HCT116 (cell line): ENCODE data around the gene TRIM14. TPM values are rescaled to one million over a fixed set of nuclear protein-coding genes. Genes with fewer than 3 reads are reported as not detected.

Experiments
- ATAC-seq: fragments of 200-7000 bp; cut with Tn5 transposase; 2 replicates; pipeline ENCODE4 v1.9.1; 2020; ENCODE audit warnings: mild to moderate bottlenecking, moderate library complexity
- BruUV-seq: library from RNA; stranded (reverse); fragments of 400-500 nt; replicated peaks from 2 replicates; lab custom pipeline; 2021; lab: Mats Ljungman, UMichigan
- CTCF ChIA-PET: fragments of 300-600 bp; sonication (Branson Sonifier 250); formaldehyde crosslinking; loops from one replicate; lab custom pipeline; 2021; ENCODE audit warnings: antibody characterized with exemption; lab: Charles Lee
- POLR2A ChIA-PET: fragments of 300-600, 350-600 bp; sonication (Branson Sonifier 250); formaldehyde crosslinking; loops from one replicate; lab custom pipeline; 2021; ENCODE audit warnings: antibody characterized with exemption; lab: Charles Lee
- RAD21 ChIA-PET, 2 experiments: fragments of 300-600 bp; sonication (Branson Sonifier 250); formaldehyde crosslinking; loops; one replicate each; lab custom pipeline; 2023; ENCODE audit warnings: low total read pairs in 2 of 2; ENCODE audit not compliant: uncharacterized antibody in 2 of 2, unreplicated experiment in 2 of 2, low non-redundant PET in 1 of 2; lab: Charles Lee
- DNase-seq: peaks from one replicate; pipeline ENCODE4 v3.0.0-alpha.2; 2010; ENCODE audit warnings: low read depth, low spot score
- H2AFZ ChIP-seq: fragments of 200-600 bp; shearing (Covaris generic), sonication (generic); 2 replicates; pipeline ENCODE4 v1.6.1; 2017; ENCODE audit warnings: low read depth, mixed run types, mixed read lengths, antibody characterized with exemption, low read length; ENCODE audit not compliant: poor library complexity, severe bottlenecking
- H3K27ac ChIP-seq: 2 replicates; pipeline ENCODE4 v1.5.1; 2012; ENCODE audit warnings: low read depth, low read length
- H3K27me3 ChIP-seq: fragments of 200-600 bp; sonication (generic); 2 replicates; pipeline ENCODE4 v1.6.1; 2016; ENCODE audit warnings: mixed run types, low read length, mixed read lengths; ENCODE audit not compliant: insufficient read depth
- H3K36me3 ChIP-seq, 2 experiments: fragments of 200-500 bp in 1 of 2; fragments of 200-600 bp in 1 of 2; sonication (Bioruptor generic) in 1 of 2; sonication (generic) in 1 of 2; 2 replicates each; pipeline versions ENCODE4 v1.5.1 to v1.6.1; 2014 to 2016; ENCODE audit warnings: low read length in 2 of 2, inconsistent platforms in 1 of 2, mixed read lengths in 1 of 2, mixed run types in 1 of 2; ENCODE audit not compliant: insufficient read depth in 2 of 2, control insufficient read depth in 1 of 2
- H3K4me1 ChIP-seq, 2 experiments: fragments of 200-600 bp in 1 of 2; sonication (generic) in 1 of 2; 2 replicates each; pipeline versions ENCODE4 v1.5.1 to v1.6.1; 2012 to 2017; ENCODE audit warnings: low read length in 2 of 2, inconsistent platforms in 1 of 2, mild to moderate bottlenecking in 1 of 2, mixed read lengths in 1 of 2, mixed run types in 1 of 2, moderate library complexity in 1 of 2; ENCODE audit not compliant: insufficient read depth in 2 of 2, control insufficient read depth in 1 of 2
- H3K4me2 ChIP-seq: fragments of 200-600 bp; sonication (generic); 2 replicates; pipeline ENCODE4 v1.6.1; 2017; ENCODE audit warnings: mixed run types, low read length, mixed read lengths
- H3K4me3 ChIP-seq, 2 experiments: fragments of 200-600 bp in 1 of 2; sonication (generic) in 1 of 2; replicated peaks in 1 of 2; 2 replicates each; pipeline ENCODE4 v1.5.1; 2011 to 2016; ENCODE audit warnings: low read length in 2 of 2, control low read depth in 1 of 2, low read depth in 1 of 2, mild to moderate bottlenecking in 1 of 2, mixed read lengths in 1 of 2, mixed run types in 1 of 2
- H3K79me2 ChIP-seq: fragments of 200-600 bp; sonication (generic); 2 replicates; pipeline ENCODE4 v1.6.1; 2017; ENCODE audit warnings: mild to moderate bottlenecking, mixed run types, low read length, moderate library complexity, mixed read lengths; ENCODE audit not compliant: insufficient read depth
- H3K9ac ChIP-seq: fragments of 200-600 bp; sonication (generic); 2 replicates; pipeline ENCODE4 v1.6.1; 2016; ENCODE audit warnings: low read length, mixed read lengths
- H3K9me2 ChIP-seq: fragments of 200-600 bp; sonication (generic), shearing (Covaris generic); 2 replicates; pipeline ENCODE4 v1.6.1; 2017; ENCODE audit warnings: mixed run types, mild to moderate bottlenecking, moderate library complexity; ENCODE audit not compliant: insufficient read depth
- H3K9me3 ChIP-seq, 2 experiments: fragments of 200-500 bp in 1 of 2; fragments of 200-600 bp in 1 of 2; sonication (Bioruptor generic) in 1 of 2; sonication (generic) in 1 of 2; 2 replicates each; pipeline ENCODE4 v1.6.1; 2014 to 2017; ENCODE audit warnings: low read length in 2 of 2, mixed read lengths in 2 of 2, inconsistent platforms in 1 of 2, low read depth in 1 of 2, mild to moderate bottlenecking in 1 of 2, mixed run types in 1 of 2, moderate library complexity in 1 of 2; ENCODE audit not compliant: control insufficient read depth in 1 of 2, insufficient read depth in 1 of 2
- H4K20me1 ChIP-seq: fragments of 200-600 bp; sonication (generic), shearing (Covaris generic); 2 replicates; pipeline ENCODE4 v1.6.1; 2017; ENCODE audit warnings: mixed run types, mild to moderate bottlenecking, moderate library complexity; ENCODE audit not compliant: insufficient read depth
- ELF1 ChIP-seq: IDR thresholded peaks from 2 replicates; pipeline ENCODE4 v1.6.1; 2012; ENCODE audit warnings: low read depth, borderline replicate concordance
- EZH2 ChIP-seq: fragments of 200-600 bp; sonication (generic); IDR thresholded peaks from 2 replicates; pipeline ENCODE4 v1.6.1; 2017; ENCODE audit warnings: antibody characterized with exemption, mixed run types
- POLR2AphosphoS5 ChIP-seq: IDR thresholded peaks from 2 replicates; pipeline ENCODE4 v1.6.1; 2011; ENCODE audit warnings: mild to moderate bottlenecking, low read depth, low read length, moderate library complexity
- ZFX ChIP-seq: fragments of 450-650 bp; IDR thresholded peaks from 2 replicates; pipeline ENCODE4 v1.6.1; 2017
- intact Hi-C: fragments of 100-400 bp; cut with micrococcal nuclease; formaldehyde crosslinking; loops from 2 replicates; pipeline ENCODE4 v1.10.0; 2022
- total RNA-seq: library from RNA; stranded (reverse); gene quantifications from one replicate; pipeline ENCODE4 v1.2.1, GENCODE V29; 2021; ENCODE audit not compliant: unreplicated experiment
- TF ChIP-seq, protein P1 (sequence below): IDR thresholded peaks from 2 replicates; pipeline ENCODE4 v1.6.1; 2012; ENCODE audit warnings: low read depth
- TF ChIP-seq, protein P2 (sequence below): IDR thresholded peaks from 2 replicates; pipeline ENCODE4 v1.6.1; 2012

TRIM14 gene
- total RNA-seq, 1 experiment from 2014 or later: 24.4 TPM

DNA sequence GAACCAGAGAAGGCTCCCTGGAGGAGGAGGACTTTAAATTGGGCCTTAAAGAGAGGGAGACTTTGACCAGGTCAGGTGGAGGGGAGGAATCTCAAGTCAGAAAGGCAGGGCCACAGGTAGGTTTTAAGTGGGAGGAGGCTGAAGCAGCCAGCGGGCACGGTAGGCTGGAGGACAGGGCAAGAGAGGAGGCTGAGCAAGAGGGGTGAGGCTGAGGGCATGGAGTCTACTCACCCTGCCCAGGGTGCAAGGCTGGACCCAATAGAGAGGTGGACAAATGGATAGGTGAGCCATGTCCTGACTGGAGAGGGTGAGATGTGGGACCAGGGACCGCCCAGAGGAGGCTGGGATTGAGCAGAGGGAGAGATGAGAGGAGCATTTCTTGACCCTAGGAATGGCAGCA is 25.6 kb upstream of the TRIM14 start:
- BruUV-seq: no TSS peak
- Histone ChIP-seq H3K9me3 (no peaks in the 10 kb centered on the region), H3K4me2 (no peak overlapping the region), H3K79me2 (no peaks in the 10 kb centered on the region), H3K4me3 (no peak overlapping the region), H2AFZ (no peak overlapping the region), H3K4me1 (peaks cover 6 to 14% of the 10 kb centered on the region in 2 experiments; a peak in 3 of 4 replicates), H4K20me1 (no peaks in the 10 kb centered on the region), H3K27ac (no peak overlapping the region), H3K9ac (no peak overlapping the region), H3K36me3 (no peaks in the 10 kb centered on the region), H3K9me2 (no peaks in the 10 kb centered on the region), H3K27me3 (no peaks in the 10 kb centered on the region)
- POLR2A ChIA-PET: no interaction called here
- no peak for DNase-seq
- intact Hi-C loops: loop anchor here (10.0 kb wide), 1 partner anchor 60 kb away; no protein-coding TSS in a partner anchor
- RAD21 ChIA-PET: no interaction called here
- TF ChIP-seq, protein P1, sequence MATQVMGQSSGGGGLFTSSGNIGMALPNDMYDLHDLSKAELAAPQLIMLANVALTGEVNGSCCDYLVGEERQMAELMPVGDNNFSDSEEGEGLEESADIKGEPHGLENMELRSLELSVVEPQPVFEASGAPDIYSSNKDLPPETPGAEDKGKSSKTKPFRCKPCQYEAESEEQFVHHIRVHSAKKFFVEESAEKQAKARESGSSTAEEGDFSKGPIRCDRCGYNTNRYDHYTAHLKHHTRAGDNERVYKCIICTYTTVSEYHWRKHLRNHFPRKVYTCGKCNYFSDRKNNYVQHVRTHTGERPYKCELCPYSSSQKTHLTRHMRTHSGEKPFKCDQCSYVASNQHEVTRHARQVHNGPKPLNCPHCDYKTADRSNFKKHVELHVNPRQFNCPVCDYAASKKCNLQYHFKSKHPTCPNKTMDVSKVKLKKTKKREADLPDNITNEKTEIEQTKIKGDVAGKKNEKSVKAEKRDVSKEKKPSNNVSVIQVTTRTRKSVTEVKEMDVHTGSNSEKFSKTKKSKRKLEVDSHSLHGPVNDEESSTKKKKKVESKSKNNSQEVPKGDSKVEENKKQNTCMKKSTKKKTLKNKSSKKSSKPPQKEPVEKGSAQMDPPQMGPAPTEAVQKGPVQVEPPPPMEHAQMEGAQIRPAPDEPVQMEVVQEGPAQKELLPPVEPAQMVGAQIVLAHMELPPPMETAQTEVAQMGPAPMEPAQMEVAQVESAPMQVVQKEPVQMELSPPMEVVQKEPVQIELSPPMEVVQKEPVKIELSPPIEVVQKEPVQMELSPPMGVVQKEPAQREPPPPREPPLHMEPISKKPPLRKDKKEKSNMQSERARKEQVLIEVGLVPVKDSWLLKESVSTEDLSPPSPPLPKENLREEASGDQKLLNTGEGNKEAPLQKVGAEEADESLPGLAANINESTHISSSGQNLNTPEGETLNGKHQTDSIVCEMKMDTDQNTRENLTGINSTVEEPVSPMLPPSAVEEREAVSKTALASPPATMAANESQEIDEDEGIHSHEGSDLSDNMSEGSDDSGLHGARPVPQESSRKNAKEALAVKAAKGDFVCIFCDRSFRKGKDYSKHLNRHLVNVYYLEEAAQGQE: no peak
- TF ChIP-seq ZFX (no peak), POLR2AphosphoS5 (no peak), ELF1 (no peak), EZH2 (no peak)
- TF ChIP-seq, protein P2, sequence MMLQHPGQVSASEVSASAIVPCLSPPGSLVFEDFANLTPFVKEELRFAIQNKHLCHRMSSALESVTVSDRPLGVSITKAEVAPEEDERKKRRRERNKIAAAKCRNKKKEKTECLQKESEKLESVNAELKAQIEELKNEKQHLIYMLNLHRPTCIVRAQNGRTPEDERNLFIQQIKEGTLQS: no peak
- no peak for ATAC-seq
- CTCF ChIA-PET: no interaction called here
